Erythroblast (primary cell): ENCODE data around the gene CRKL.

Experiments used
- DNase-seq, 2 experiments: peaks; one replicate each; lab custom pipeline; 2025; lab: John Stamatoyannopoulos, UW
- GATA1 ChIP-seq: IDR thresholded peaks from 2 replicates; pipeline ENCODE4 v1.6.1; 2011; ENCODE audit warnings: low read depth, mild to moderate bottlenecking, control low read depth, low read length, moderate library complexity
- POLR2A ChIP-seq: IDR thresholded peaks from 2 replicates; pipeline ENCODE4 v1.6.1; 2011; ENCODE audit warnings: mild to moderate bottlenecking, low read length

Gene CRKL

DNA sequence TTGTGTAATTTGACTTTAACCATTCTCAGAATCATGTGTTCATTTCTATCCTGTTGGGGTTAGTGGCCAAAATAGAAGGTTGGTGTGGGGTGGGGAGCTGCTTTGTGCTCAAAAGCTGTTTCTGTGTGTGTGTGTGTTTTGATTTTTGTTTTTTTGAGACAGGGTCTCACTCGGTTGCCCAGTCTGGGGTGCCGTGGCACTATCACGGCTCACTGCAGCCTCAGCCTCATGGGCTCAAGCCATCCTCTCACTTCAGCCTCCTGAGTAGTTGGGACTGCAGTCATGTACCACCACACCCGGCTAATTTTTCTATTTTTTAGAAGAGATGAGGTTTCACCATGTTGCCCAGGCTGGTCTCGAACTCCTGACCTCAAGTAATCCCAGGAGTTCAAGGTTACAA, 31.8 kb downstream of the CRKL start:
- no peak for DNase-seq
- TF ChIP-seq POLR2A (no peak), GATA1 (no peak)

DNA sequence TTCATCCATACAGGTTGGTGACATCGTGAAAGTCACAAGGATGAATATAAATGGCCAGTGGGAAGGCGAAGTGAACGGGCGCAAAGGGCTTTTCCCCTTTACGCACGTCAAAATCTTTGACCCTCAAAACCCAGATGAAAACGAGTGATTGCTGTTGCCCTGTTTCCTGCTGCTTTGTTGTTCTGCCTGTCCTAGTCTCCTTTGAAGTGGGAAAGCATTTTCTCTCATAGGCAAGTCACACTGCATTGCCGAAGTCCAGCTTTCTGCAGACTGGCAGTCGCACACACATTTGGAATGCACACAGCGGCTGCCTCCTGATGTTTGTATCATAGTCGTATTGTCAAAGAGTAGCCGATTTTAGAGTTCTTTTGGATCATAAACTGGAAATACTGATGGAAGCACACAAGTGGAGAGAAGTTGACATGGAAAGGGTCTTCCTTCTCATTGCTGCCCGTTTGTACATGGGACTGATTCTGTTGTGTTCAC, 32.5 kb downstream of the CRKL start:
- TF ChIP-seq GATA1 = no peak
- no peak for TF ChIP-seq POLR2A
- DNase-seq = no peak

DNA sequence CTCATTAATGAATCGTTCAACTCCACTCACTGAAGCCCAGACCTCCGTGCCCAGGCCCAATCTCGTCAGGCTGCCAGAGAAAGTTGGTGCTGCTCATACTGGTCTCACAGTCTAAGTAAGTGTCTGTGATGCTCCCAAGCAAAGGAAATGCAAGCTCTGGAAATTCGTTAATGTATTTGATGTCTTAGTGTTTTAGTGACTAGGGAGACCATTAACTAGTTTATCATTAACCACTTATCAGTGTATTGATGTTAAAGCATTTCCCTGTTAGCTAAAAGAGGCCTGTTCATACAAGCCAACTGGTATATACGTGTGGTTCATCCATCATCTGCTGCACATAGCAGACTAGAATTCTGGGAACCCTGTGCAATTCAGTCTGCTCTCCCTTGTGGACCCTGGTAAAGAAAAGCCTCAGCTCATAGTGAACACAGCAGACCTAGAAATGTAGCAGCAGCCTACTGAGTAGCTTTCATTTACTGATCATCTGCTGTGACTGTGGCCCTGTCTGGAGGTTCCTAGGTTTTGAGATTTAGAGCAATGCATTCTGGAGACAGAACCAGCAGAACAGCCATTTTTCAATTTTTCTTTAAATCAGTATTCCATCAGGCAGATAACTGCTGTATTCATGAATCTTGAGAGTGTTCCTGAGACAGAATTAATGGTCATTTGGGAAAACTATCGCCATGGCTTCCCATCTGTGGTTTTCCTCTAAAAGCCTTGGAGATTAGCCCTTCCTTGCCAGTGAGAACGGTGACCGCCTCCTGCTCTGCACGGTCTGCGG, 34.1 kb downstream of the CRKL start:
- TF ChIP-seq POLR2A (no peak), GATA1 (no peak)
- DNase-seq = no peak

DNA sequence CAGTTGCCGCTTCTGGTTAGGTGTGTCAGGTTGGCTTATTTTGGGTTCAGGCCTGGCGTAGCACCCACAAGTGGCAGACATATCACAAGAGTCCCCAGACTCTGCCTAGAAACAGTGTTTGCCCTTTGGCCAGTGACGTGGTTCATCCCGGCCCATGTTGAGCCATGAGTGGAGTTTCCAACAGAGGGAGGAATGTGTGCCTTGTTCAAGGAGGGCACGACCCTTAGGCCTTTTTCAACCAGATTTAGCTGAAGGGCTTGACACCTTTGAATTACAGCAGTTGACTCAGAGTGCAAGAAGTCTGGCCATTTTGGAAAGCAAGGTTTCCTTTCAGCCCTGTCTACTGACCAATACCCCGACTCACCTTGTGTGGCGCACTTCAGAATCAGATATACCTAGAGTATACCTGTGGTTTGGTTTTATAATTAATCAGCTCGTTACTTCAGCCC, 34.7 kb downstream of the CRKL start:
- TF ChIP-seq POLR2A = no peak
- no peak for TF ChIP-seq GATA1
- DNase-seq = no peak

DNA sequence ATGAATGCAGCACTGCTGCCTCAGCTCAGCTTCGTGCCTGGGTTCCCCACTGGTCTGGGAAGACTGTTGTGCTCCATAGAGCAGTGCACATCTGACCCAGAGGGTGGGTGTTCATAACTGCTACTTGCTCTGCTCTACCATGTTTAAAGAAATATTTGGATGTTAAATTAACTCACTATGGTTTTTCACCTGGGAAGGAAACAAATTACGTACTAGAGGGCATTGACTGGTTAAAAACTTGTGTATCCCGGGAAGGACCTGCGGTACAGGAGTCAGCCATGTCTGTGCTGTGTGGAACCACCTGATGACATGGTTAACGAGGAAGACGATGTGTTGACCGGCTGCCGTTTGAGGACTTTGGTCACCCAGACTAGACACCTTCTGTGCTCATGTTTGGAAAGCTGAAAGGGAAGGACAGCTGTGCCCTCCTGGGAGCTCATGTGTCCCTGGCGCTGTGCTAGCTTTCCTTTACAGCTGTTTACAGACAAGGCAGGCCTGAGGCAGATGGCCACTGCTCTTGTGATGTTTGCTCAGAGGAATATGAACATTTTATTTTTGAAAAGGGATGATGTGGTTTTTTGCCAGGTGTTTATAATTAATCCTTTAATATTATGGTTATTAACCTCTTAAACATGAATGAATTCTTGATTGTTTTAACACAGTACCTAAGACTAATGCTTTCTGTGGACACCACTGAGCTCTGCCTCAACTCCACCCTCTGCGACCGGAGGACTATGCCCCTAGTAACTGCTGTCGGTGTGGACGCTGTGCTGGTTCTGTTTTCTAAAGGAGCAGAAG, 35.5 kb downstream of the CRKL start:
- no peak for DNase-seq

DNA sequence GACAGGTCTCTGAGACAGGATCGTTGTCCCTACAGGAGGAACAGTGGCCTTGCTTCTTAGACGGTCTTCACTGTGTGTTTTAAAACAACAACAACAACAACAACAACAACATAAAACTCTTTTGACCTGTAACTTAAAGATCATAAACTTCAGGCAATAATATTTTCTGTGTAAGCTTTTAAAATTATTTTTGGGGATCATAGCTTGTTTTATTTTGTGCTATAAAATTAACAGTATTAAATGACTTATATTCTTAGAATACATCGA, 36.1 kb downstream of the CRKL start:
- no peak for DNase-seq
- TF ChIP-seq GATA1 (no peak), POLR2A (no peak)

More for the DNA sequence above, 35.5 kb downstream of the CRKL start:
- no peak for TF ChIP-seq GATA1
- no peak for TF ChIP-seq POLR2A

DNA sequence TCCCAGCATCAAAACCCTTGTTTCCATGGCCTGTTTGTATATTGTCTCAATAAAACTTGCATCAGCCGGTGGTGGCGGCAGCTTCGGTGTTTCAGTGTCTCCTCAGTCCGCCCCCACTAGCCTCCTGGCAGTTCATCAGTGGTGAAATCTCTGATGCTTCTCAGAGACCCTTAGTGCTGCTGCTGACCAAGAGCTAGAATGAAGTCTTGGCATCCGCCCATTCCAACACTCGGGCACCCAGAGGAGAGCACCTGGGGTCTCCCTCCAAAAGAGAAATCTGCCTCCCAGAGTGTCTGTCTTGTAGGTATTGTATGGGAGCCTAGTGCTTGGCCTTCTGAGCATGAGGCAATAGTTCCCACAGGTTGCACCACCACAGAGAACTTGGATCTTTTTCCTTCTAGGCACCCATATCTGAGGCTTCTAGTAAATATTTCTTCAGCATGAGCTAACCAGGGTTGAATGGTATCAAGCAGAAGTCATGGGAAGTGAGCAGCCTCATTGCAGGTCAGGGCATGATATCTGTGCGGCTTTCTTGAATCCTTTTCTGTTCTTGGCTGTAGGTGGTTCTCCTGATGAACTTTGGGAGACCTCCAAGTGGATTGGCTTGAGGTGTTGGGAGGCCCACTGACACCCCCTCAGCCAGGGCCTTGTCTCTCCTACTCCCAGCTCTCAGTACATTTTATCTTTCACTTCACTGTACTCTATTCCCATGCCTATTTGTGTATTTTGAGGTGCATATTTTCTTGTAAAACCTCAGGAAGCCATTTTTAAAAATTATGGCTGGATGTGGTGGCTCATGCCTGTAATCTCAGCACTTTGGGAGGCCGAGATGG, 36.7 kb downstream of the CRKL start:
- DNase-seq = peak in 1 of 2 experiments; percentile 14
- TF ChIP-seq POLR2A = no peak
- TF ChIP-seq GATA1 = no peak

DNA sequence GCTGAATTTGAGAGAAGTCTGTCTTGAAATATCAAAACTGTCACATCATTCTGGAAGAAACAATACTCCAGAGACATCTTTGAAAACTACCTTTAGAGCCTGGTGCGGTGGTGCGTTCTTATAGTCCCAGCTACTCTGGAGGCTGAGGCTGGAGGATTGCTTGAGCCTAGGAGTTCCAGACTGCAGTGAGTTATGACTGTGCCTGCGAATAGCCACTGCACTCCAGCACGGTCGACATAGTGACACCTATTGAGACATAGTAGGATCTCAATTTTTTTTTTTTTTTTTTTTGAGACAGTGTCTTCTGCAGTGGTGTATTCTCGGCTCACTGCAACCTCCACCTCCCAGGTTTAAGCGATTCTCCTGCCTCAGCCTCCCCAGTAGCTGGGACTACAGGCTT, 38.3 kb downstream of the CRKL start:
- no peak for DNase-seq
- no peak for TF ChIP-seq GATA1
- no peak for TF ChIP-seq POLR2A

DNA sequence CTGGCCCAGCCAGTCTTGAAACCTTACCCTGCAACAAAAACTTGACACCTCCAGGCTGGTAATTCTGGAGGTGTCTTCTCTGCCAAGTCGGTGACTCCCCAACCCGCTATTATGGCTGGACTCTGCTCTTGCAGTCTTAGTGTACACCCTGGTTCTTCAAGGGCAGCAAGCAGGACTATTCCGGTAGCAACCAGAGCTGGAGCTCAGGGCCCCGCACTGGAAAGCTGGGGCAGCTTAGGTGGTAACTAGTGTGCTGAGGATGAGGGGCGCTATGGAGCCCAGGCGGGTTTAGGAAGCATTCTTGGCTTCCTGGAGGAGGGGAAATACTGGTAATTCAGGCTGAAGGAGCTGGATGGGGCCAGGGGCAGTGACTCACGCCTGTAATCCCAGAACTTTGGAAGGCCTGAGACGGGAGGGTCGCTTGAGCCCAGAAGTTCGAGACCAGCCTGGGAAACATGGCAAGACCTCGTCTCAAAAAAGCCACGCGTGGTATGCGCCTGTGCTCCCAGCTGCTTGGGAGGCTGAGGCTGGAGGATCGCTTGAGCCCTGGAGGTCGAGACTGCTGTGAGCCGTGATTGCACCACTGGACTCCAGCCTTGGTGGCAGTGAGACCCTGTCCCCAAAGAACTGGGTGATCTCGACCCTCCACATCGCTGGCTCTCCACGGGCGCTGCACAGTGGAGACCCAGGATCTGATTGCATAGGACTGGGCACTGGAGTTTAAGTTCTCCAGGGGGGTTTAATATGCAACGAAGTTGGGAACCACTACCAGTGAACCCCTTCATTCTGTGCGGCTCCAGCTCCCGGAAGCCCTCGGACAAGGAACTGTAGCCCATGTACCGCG, 39.3 kb downstream of the CRKL start:
- no peak for TF ChIP-seq GATA1
- TF ChIP-seq POLR2A = no peak
- DNase-seq = peak; percentile 28 to 34

DNA sequence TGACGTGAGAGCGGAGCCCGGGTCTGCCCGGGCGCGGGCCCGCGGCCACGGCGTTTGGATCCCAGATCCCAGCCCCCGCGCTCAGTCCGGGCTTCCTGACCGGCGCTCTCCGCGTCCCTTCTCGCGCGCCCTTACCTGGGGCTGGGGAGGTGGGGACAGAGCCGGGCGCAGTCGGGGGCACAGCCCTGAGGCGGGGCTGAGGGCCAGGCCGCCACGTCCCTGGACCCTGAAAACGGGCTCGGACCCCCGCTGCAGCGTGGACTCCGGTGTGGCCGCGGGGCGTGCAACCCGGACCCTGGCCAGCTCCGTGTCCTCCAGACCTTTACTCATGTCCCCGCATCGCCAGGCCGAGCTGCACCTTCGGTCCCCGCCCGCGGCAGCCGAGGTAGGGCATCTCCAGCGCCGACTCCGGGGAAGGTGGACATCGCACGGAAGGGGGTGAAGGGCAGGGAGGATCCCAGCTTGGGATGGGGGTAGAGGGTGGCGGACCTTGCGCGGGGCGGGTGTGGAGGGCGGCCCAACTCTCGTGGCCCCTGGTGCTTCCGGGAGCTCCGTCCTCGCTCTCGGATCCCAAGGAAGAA, 40.0 kb downstream of the CRKL start:
- DNase-seq = peak in 1 of 2 experiments; percentile 49
- TF ChIP-seq POLR2A (no peak), GATA1 (no peak)

DNA sequence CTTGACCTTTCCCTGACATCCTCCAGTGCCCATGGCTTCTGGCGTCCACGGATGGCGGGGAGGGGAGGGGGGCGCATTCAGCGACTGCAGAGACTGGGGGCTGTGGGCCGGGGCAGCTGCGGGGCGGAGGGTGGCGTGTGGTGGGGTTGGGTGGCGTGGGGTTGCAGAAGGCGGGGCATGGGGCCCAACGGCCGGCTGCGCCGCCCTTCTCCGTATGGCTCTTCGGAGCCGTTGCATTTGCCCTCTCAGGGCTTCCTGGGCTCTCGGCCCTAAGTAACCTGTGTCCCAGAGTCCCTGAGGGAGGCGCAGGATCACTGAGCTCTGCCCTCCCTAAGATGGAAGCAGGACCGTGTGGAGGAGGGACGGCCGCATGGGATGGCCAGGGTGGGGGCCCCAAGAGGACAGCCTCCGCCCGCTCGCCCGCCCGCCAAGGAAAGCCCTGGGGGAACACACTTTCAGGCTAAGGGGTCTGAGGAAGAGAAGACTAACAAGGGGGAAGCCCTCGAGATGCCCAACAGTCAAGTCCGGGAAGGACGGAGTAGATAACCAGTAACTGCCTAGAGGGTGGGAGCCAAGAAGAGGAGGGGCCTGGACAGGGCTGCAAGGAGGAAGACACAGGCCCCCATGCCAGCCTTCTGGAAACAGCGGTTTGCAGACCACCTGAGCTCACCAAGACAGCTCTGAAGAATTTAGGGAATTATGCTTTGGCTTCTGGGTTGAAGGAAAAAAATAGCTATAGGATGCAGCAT, 40.6 kb downstream of the CRKL start:
- DNase-seq = peak; percentile 53 to 57
- TF ChIP-seq GATA1 (no peak), POLR2A (no peak)

DNA sequence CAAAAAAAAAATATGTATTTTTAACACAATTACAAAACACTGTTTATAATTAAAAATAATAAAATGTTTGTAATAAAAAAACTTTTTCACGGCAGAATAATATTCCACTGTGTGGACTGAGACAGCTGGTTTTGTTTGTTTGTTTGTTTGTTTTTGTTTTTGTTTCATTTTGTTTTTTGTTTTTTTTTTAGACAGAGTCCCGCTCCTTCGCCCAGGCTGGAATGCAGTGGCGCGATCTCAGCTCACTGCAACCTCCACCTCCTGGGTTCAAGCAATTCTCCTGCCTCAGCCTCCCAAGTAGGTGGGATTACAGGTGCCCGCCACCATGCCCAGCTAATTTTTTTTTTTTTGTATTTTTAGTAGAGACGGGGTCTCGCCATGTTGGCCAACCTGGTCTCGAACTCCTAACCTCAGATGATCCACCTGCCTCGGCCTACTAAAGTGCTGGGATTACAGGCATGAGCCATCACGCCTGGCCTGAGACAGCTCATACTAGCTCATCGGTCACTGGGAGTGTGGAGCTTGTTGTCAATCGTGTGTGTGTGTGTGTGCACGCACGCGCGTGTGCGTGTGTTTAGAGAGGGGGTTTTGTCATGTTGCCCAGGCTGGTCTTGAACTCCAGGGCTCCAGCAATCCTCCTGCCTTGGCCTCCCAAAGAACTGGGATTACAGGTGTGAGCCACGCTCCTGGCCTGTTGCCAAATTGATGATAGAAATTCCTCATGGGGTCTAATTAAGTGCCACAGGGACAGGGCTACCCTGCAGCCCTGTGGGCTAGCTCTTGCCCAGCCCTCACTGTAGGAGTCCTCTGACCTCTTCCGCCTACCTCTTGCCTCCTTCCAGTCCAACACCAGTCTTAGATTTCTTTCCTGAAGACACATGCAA, 42.6 kb downstream of the CRKL start:
- TF ChIP-seq GATA1 = no peak
- DNase-seq = no peak
